Kidney epithelial cell (primary cell): ENCODE data around the gene TAF10. TPM values are rescaled to one million over a fixed set of nuclear protein-coding genes. Genes with fewer than 3 reads are reported as not detected.

Experiments
- DNase-seq: peaks from one replicate; pipeline ENCODE4 v3.0.0-alpha.2; 2010; ENCODE audit warnings: low read depth
- H3K27me3 ChIP-seq: 2 replicates; pipeline ENCODE4 v1.6.0; 2011; ENCODE audit warnings: low read length; ENCODE audit not compliant: control insufficient read depth, insufficient read depth
- H3K36me3 ChIP-seq: 2 replicates; pipeline ENCODE4 v1.5.1; 2011; ENCODE audit warnings: low read length; ENCODE audit not compliant: control insufficient read depth, insufficient read depth
- H3K4me3 ChIP-seq: 2 replicates; pipeline ENCODE4 v1.5.1; 2011; ENCODE audit warnings: low read depth, mild to moderate bottlenecking, control low read depth, low read length
- CTCF ChIP-seq: IDR thresholded peaks from 2 replicates; pipeline ENCODE4 v1.5.1; 2011; ENCODE audit warnings: mild to moderate bottlenecking, moderate library complexity, low read length, control low read depth, inconsistent platforms; ENCODE audit not compliant: insufficient read depth, poor library complexity, severe bottlenecking
- total RNA-seq: library from RNA; depleted of rRNA; stranded (reverse); fragments of >200 nt; gene quantifications from 2 replicates; pipeline ENCODE4 v1.2.3, GENCODE V29; 2015

TAF10 gene
- total RNA-seq = 57.2 and 66.1 TPM in 2 replicates

GRCh38 chr11:6612213-6613041 is at the start of gene TAF10:
Gene TAF10, minus strand, starts transcription at chr11:6612216. Its CDS starts 27 bp downstream, at chr11:6612189.
- H3K27me3 ChIP-seq = no peaks in the 10 kb centered on the region
- DNase-seq = peak; percentile 79
- peaks cover 7% of the 10 kb centered on the region for H3K36me3 ChIP-seq
- TF ChIP-seq CTCF = peak; percentile 65
- peak within 1 kb of the TSS; percentile 85 for H3K4me3 ChIP-seq

GRCh38 chr11:6660712-6661111 is 48.7 kb upstream of the TAF10 start:
- no peak for DNase-seq
- Histone ChIP-seq H3K27me3 (peaks cover 14% of the 10 kb centered on the region), H3K36me3 (no peaks in the 10 kb centered on the region), H3K4me3 (no peak overlapping the region)
- no peak for TF ChIP-seq CTCF

GRCh38 chr11:6658647-6659046 is 46.6 kb upstream of the TAF10 start:
- Histone ChIP-seq H3K36me3 (no peaks in the 10 kb centered on the region), H3K4me3 (no peak overlapping the region), H3K27me3 (peaks cover 27% of the 10 kb centered on the region)
- TF ChIP-seq CTCF = no peak
- DNase-seq = no peak

GRCh38 chr11:6657346-6657745 is 45.3 kb upstream of the TAF10 start:
- Histone ChIP-seq H3K4me3 (no peak overlapping the region), H3K27me3 (peaks cover 32% of the 10 kb centered on the region)

GRCh38 chr11:6656936-6657335 is 44.9 kb upstream of the TAF10 start:
- H3K27me3 ChIP-seq = peaks cover 32% of the 10 kb centered on the region
- no peak for DNase-seq
- no peaks in the 10 kb centered on the region for H3K36me3 ChIP-seq
- no peak for TF ChIP-seq CTCF
- no peak overlapping the region for H3K4me3 ChIP-seq

More at GRCh38 chr11:6657346-6657745, 45.3 kb upstream of the TAF10 start:
- no peaks in the 10 kb centered on the region for H3K36me3 ChIP-seq
- no peak for TF ChIP-seq CTCF
- DNase-seq = no peak

- Histone ChIP-seq H3K27me3 (peaks cover 32% of the 10 kb centered on the region), H3K4me3 (no peak overlapping the region), H3K36me3 (no peaks in the 10 kb centered on the region)
- no peak for DNase-seq
- no peak for TF ChIP-seq CTCF
Observed at GRCh38 chr11:6656584-6656915, 44.5 kb upstream of the TAF10 start.
